Tongue (tissue), 2 donors: ENCODE measurements around the gene NPB. TPM values are rescaled to one million over a fixed set of nuclear protein-coding genes. Genes with fewer than 3 reads are reported as not detected.
A peak's percentile ranks its signal among the peaks of the same experiment; 100 is the strongest.
"Not testable (repeated sequence)": the region's sequence is repeated elsewhere in the genome, so short reads cannot be mapped to it uniquely, and the experiment has no call there.

ENCODE experiments used
- DNase-seq: peaks from one replicate; pipeline ENCODE4 v3.0.0-alpha.2; 2015
- total RNA-seq: library from RNA; depleted of rRNA; stranded (reverse); fragments of >200 nt; gene quantifications from one replicate; pipeline ENCODE4 v1.2.3, GENCODE V29; 2014

The NPB gene
- total RNA-seq, 1 donor from 2014 or later = 1.0 TPM

DNA sequence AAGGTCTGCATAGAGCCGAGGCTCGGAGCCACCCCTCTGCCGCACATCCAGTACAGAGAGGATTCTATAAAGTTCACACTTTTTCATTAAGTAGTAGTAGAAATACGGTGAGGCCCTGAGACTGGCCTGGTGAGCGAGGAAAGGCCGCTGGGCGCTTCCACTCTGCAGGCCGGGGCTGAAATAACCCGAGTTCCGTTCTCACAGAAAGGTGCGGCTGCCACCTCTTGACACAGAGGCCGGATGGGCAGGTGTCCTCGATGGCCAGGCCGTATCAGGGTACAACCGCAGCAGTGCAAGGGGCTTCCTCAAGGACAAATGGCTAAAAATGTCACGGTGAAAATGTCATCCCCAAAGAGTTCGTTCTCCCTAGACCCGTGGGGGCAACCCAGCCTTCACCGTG lies 9.9 kb downstream of the NPB start:
- DNase-seq = no peak

DNA sequence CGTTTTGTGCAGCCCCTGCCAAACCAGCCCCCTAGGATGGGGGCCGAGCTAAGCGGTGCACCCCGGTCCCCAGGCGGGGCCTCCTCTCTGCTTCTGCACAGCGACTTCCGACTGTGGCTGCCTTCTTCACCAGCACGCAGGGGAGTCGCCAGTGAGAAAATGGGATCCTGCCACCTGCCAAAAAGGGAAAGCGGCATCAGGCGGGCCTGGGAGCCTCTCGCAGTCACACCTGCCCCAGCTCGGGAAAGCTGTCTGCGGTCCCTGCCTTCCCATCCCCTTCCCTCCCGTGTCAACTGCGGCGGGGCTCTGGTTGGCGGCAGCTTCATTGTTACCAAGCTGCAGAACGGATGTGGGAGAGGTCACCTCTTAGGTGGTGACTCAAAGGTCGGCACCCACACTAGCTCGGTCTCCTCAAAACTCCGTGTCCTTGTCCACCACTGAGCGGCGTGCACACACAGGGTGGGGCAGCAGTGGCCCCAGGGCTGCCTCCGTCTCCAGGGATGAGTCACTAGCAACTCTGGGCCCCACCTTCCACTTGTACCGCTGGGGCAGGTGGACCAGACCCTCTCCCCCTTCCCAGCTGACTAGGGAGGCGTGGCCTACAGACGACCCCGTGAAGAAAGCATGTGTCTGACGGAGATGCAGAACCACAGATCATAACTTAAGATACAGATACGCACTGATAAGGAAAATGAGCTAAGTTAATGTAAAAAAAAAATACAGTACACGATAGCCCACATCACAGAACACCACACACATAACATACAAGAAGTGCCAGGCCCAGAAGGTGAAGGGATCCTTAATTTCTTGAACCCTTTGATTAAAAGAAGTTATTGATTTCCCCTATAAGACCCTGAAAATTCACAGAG lies 10.6 kb downstream of the NPB start:
- DNase-seq = no peak

DNA sequence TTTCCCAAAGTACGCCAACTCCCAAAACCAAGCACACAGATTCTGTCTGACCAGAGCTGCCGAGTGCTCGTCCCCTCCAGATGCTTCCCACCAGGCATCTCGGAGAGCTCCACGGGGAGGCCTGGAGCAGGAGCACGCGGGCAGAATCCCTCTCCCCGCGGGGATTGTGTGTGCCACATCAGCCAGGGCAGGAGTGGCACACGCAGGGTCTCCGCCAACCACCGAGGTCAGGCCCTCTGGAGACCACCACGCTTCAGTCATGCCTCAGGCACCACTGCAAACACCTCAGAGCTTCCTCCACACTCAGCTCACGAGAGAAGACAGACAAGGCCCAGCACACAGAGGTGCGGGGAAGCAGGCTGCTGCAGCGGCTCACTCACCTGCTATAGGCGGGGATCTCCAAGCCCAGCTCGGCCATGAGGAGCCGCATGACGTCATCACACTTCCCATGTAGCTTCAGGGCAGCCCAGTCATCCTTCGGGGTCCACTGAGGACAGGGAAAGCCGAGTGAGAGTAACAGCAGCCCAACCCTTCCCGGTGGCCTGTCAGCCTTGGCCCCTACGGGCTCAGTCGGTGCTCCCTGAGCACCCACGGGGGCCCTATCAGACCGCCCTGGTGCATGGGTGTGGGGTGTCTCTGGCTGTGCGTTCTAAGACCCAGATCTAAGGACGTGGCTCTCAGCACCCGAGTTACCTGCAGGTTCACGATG lies 11.5 kb downstream of the NPB start:
- DNase-seq = no peak

DNA sequence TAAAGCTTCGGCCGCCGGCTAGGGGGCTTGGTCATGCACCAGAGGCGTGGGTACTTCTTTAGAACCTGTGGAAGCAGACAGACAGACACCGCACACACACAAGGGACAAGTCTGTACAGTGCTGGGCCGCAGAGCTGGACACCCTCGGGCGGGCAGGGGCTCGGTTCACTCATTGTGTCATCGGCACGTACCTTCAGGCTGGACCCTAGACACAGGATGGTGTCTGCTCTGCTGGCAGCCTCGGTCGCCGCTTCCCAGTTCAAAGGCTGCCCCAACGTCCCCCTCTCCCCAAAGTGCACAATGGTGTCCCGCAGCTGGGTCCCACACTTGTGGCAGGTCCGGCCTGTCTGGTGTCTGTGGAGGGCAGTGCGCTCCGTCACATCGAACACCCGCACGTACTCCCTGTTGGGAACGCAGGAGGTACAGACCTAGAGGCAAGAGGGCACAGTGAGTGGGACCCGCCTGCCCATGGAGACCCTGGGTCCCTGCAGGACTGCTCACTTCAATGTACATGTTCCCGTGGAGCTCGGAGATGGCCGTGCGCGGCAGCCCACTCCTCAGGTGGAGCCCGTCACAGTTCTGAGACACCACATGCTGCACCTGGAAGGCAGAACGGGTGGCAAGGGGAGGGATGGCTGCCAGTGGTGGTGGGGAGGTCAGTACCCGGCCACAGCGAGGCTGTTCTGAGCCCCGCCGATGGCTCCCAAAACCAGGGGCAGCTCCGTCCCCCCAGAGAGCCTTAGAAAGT lies 12.2 kb downstream of the NPB start:
- DNase-seq = no peak

DNA sequence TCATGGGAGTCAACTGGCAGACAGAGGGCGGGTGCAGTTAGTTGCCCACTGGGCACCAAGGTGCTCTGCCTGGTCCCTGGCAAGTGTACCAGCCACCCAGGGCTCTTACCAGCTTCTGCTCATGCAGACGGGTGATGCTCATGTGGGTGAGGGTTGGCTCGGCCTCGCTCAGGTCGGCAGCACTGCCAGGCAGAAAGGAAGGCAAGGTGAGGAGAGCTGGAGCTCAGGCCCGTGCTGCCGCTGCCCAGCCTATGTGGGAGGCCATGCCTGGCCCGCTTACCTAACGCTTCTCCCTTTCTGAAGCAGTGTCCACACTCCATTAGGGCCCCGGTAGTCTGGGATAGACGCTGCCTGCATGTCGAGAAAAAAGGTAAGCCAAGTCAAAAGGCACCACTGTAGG lies 13.3 kb downstream of the NPB start:
- DNase-seq = no peak

DNA sequence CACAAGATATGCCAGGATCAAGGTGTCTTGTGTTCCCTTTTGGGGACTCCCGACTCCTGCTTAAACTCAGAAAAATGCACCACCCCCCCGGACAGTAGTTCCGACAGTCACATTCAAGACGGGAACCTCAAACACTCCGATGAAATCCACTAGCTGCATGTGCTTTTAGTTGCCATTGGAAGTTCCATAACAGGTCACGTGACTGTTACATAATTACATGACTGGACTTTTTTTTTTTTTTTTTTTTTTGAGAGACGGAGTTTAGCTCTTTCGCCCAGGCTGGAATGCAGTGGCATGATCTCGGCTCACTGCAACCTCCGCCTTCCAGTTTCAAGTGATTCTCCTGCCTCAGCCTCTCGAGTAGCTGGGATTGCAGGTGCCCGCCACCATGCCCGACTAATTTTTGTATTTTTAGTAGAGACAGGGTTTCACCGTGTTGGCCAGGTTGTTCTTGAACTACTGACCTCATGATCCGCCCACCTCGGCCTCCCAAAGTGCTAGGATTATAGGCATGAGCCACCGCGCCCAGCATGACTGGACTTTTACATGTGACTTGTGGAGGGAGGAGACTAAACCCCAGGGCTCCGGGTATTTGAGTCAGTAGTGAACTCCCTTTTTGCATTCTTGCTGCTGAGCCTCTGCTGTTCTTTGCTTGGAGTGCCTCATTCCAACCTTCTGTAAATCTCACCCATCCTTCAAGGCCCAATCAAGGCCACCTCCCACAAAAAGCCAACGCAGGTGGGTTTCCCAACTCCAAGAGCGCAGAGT lies 14.4 kb downstream of the NPB start:
- DNase-seq = no peak

DNA sequence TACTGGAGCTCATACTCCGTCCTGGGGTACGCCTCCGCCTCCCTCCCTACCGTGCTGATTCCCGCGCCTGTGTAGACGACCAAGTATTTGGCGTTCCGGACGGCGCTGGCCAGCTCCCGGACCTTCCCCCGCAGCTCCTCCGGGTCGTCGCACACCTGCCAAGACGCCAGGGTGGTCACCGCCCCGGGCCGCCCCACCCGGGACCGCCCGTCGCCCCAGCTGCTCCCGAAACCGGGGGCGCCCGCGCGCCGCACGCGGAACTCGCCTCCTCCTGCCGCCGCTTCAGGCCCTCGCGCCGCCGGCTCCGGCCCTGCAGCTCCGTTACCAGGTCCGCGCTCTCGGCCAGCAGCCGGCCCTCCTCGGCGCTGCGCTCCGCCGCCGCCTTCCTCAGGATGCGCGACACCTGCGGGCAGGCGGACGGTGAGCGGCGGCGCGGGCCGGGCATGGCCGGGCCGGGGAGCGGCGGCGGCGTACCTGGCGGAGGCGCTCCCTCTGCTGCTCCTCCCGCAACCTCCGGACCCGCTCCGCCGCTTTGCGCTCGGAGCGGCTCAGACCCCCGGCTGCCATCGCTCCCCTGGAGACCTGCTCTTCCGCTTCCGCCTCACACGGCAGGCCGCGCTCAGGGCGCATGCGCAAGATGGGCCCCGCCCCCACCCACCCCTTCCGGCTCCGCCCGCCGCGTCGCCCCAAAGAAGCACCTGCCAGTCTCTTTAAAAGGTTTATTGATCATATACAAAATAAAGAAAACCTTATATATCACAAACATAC lies 15.7 kb downstream of the NPB start, which contains the start of gene SIRT7:
Gene SIRT7 (minus strand): TSS at position 612 of the 768 bp plus-strand sequence. CDS start 45 bp downstream, at position 567.
- DNase-seq = peak; percentile 90

DNA sequence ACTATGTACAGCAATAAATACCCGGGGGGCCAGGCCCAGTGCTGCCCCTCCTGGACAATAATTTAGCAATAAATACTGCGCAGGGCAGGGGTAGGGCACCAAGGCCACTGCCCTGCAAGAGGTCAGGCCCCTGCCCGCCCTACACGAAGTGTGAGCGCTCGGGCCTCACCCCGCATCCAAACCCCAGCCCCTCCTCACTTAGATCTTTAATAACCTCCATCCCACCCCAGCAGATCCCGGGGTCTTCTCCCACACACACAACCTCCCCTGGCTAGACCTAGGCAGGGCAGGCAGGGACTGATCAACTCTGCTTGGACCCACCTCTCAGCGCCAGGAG lies 16.3 kb downstream of the NPB start:
- not testable (repeated sequence) for DNase-seq

DNA sequence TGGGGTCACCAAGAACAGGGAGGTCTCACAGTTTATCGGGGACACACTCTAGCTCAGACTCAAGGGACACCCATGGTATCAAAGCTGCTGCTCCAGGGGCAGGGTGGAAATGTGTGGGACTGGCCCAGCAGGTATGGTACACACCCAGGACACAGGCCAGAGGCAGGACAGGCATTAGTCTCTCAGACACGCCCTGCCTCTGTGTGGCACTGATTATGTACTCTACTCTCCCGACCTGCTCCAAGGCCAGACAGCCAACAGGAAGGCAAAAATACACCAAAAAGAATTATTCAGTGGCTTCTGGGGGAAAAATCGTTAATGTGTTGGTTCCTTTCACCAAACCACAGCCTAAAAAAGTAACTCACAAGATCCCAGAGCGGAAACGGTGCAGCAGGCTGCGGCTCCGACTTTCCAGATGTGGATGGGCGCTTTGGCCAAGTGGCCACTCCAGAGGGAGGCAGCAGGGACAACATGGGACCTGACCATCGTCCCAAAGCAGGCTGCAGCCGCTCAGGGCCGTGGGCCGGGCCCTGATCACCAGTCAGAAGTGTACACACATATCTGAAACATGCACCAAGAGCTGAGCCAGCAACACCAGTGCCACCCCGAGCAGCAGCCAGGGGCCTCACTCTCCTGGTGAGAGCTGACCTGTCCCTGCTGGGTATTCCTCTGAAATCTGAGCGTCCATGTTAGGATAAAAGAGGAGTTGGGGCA lies 17.0 kb downstream of the NPB start:
- DNase-seq = no peak

DNA sequence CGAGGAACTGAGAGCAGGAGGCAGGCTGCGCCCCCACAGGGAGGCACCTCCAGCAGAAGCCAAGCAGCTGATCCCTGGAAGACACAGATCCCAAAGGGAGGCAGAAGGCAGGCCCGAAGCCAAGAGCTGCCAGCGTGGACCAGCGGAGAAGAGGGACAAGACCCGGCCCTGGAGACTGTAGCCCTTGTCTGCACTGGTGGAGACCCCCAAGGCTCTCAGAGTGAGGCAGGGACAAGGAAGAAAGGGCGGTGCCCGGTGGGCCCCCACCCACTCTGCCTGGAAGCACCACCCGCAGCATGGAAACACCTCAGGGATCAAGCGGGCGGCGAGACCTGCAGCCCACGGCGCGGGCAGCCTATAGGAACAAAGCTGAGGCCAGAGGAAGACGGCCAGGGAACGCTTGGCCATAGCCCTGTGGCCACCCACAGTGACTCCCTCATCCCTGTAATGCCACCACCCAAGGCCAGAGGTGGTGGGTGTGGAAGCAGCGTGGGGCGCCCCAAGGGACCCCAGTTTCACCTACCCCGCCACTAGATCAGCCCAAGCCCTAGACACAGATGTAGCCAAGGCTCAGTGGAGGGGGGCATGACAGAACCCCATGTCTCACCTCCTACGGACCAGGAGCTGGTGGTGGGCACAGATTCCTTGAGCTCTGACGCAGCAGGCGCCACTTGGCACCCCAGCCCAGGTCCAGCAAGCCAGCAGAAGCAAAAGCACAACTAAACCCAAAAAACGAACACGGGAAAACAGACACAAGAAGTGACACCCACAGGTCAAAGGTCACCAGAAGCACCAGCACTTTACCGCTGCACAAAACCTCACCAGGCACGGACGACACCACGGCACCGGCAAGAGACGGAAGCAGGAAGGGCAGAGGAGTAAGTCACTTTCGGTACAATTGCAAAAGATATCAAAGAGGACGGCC lies 18.8 kb downstream of the NPB start:
- no peak for DNase-seq

DNA sequence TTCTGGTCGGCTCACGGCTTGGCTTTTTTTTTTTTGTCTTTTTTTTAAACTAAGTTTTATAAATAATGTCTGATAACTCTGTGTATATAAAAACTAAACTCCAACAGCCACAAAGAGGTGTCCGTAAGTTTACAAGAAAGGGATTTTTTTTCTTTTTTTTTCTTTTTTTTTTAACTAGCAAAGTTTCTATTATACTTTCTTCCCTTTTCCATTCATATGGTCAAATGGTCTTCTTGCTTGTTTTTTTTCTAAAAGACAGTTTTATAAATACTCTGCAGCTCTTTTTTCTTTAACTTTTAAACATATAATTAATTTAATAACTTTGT lies 19.5 kb downstream of the NPB start:
- DNase-seq = no peak

DNA sequence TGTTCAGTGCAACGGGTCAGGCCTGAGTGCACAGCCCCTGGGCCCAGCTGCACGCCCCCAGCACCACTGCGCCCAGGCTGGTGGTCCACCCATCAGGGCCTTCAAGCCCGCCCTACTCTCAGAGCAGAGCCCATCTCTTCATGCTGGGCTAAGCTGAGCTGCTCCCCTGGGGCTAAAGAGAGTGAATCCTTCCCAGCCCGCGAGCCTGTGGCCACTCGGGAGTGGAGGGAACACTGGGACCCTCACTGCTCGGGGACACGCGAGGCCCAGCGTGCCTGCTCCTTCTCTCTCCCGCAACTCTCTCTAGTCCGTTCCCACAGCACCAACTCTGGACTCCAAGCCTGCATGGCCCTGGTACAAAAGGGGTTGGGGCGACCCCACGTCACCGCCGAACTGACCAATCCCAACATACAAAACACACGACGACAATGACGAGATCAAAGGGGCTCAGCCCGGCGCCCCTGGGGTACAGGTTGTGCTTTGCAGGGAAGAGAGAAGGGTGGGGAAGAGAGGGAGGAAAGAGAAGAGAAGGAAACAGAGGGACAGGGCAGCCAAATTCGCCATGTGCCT lies 20.0 kb downstream of the NPB start:
- no peak for DNase-seq

DNA sequence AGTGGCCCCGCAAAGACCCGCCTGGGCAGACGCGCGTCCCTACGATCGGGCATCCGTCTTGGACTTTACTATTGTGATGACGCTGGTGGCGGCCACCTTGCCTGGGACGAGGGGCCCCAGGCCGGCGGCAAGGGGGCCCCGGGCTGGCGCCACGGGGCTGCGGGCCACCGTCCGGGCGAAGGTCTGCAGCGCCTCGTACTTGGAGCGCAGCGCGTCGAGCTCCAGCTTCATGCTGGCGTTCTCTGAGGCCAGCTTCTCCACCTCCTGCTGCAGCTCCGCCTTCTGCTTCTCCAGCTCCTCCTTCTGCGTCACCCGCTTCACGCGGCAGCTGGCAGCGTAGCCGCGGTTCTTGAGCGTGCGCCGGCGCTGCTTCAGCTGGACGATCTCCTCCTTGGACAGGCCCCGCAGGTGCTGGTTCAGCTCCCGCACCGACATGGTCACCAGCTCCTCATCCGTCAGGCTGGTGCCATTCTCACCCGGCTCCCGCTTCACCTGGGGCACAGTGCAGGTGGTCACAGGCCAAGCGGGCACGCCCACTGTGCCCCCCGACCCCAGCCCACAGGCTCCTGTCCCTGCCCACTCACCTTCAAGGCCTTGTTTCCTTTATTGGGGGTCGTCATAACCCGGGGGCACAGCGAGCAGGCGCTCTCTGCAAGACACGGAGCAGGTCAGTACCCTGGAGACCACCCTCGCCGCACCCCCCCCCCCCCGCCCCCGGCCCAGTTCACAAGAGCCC lies 20.7 kb downstream of the NPB start:
- DNase-seq = no peak

DNA sequence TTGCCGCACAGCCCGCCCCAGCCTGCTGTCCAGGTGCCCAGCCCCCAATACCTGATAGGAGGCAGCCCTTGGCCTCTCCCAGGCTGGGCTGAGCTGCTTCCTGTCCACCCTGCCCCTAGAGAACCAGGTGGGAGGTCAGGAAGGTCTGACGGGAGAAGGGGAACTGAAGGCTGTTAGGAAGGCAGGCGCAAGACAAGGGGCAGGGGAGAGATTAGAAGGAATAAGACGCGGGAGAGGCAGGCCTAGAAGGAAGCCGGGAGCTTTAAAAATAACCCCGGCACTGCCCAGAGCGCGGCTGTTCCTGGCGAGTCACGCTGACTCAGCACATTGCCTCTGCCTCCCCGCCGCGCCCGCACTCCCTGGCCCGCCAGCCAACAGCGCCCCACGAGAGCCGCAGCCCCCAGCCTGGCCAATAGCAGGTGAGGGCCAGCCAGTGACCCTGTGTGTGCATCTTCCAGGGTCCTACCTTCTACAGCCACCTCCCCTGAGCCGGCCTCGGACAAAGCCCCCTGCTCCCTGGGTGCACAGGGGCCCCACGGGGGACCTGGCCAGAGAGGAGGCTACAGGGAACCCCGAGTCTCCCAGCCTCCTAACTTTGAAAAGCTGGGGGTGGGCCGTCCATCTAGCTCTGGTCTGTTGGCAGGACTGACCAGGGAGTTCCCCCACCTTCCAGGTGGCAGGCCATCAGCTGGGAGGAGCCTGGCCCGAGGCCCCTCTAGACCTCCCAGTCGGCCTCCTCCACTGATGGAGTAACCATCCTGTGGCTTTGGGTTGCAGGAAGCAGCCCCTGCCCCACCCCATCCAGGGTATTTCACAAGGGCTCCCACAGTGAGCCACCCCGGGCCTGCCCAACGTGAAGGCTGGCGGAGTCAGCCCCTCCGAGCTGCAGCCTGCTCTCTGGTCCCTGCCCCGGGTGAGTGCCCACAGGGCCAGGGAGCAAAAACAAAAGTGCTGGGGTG lies 21.5 kb downstream of the NPB start:
- DNase-seq = peak; percentile 71

DNA sequence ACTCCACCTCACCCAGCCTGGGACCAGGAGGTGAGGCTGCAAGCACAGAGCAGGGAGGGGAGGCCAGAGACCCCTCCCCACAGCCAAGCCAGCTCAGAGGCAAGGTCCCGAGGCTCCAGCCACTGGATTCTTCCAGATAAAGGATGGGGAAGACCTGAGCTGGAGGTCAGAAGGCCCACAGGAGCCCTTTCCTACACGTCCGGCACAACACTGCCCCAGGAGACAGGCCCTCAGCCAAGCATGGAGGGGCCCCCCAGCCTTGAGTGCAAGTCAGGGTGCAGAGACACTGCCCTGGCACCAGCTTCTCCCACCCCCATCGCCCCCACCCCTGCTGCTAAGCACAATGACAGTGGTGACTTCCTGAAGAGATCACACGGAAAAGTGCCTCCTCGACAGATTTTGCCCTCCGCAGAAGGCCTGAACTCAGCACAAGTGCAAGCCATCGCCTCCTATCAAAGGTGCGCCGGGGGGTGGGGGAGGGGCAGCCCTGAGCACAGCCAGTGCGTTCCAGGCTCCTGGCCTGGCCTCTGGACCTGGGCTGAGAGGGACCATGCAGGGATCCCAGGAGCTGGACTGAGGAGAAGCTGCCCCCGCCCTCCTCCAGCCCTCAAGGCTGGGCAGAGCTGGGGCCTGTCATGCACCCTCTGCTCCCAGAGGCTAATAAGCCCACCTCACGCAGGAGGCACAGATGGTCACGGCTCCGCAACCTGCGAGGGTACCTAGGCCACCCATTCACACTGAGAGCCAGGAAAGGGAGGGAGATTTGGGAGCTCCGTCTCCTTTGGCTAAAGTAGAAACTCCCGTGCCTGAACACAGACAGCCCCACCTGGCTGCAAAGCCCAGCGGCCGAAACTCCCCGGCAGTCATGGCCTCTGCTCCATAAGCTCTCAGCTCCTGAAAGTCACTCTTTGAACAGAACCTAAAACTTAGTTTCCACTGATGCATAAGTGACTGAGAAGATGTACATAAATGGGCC lies 22.8 kb downstream of the NPB start:
- DNase-seq = no peak

DNA sequence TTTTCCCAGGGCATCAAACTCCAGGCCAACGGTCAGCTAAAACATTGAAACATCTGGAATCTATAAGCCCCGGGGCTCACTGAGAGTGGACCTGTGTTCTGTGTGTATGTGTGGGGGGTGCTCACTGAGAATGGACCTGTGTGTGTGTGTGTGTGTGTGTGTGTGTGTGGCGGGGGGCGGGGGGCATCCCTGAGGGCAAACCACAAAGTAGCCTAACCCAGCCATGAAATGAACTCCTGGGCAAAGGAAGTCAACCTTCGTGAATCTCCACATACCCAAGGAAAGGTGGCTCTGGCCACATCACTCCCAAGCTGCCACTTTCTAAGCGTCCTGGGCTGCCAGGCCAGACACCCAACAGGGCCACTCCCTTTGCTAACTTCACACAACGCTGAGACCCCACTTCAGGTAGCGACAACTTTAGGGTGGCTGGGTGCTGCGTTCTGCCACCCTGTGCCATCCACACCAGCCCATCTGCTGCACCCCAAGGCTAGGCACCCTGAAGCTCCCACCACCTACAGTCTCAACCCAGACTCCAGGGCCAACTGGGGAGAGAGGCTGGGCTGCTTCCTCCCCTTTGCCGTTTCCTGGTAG lies 23.9 kb downstream of the NPB start:
- DNase-seq = no peak
